Kasumi-1 (cell line): ENCODE measurements around the gene WWC2.
"Not testable (repeated sequence)": the region's sequence is repeated elsewhere in the genome, so short reads cannot be mapped to it uniquely, and the experiment has no call there.

Experiments
- DNase-seq, 2 experiments: peaks; one replicate each; lab custom pipeline; 2025; lab: John Stamatoyannopoulos, UW

Gene WWC2

GRCh38 chr4:183142571-183143550 lies 43.8 kb downstream of the WWC2 start:
- peak; percentile 22 to 27 for DNase-seq

- no peak for DNase-seq
Observed at GRCh38 chr4:183144787-183145186, 45.7 kb downstream of the WWC2 start.

- no peak for DNase-seq
Observed at GRCh38 chr4:183145773-183146172, 46.7 kb downstream of the WWC2 start.

GRCh38 chr4:183146478-183146877 lies 47.4 kb downstream of the WWC2 start:
- DNase-seq = no peak

GRCh38 chr4:183147196-183147595 lies 48.1 kb downstream of the WWC2 start:
- DNase-seq = no peak

GRCh38 chr4:183147983-183148382 lies 48.9 kb downstream of the WWC2 start:
- DNase-seq = no peak

- DNase-seq = no peak
Observed at GRCh38 chr4:183149616-183150539, 50.8 kb downstream of the WWC2 start.

- DNase-seq = not testable (repeated sequence)
Observed at GRCh38 chr4:183150664-183151063, 51.6 kb downstream of the WWC2 start.

GRCh38 chr4:183152232-183152631 lies 53.2 kb downstream of the WWC2 start:
- DNase-seq = not testable (repeated sequence)

GRCh38 chr4:183153190-183153916 lies 54.3 kb downstream of the WWC2 start:
- DNase-seq = no peak

- DNase-seq = no peak
Observed at GRCh38 chr4:183154701-183155391, 55.8 kb downstream of the WWC2 start.

- DNase-seq = no peak
Observed at GRCh38 chr4:183155450-183156184, 56.6 kb downstream of the WWC2 start.

- DNase-seq = peak; percentile 7 to 42
Observed at GRCh38 chr4:183157215-183157614, 58.2 kb downstream of the WWC2 start.

GRCh38 chr4:183158062-183158461 lies 59.0 kb downstream of the WWC2 start:
- DNase-seq = peak in 1 of 2 experiments; percentile 8

- no peak for DNase-seq
Observed at GRCh38 chr4:183161630-183162029, 62.6 kb downstream of the WWC2 start.

GRCh38 chr4:183163135-183163534 lies 64.1 kb downstream of the WWC2 start:
- no peak for DNase-seq

- DNase-seq = no peak
Observed at GRCh38 chr4:183164963-183165362, 65.9 kb downstream of the WWC2 start.

- DNase-seq = no peak
Observed at GRCh38 chr4:183165376-183165775, 66.3 kb downstream of the WWC2 start.

- no peak for DNase-seq
Observed at GRCh38 chr4:183170894-183171293, 71.8 kb downstream of the WWC2 start.

- no peak for DNase-seq
Observed at GRCh38 chr4:183171484-183172267, 72.6 kb downstream of the WWC2 start.
